NOMO-1 treated with DMSO at 0.1 percent for 48 hours (cell line): ENCODE data around the gene ATP6V0E1.

Experiments used
- DNase-seq: peaks from one replicate; lab custom pipeline; 2025; ENCODE audit not compliant: unreplicated experiment; lab: John Stamatoyannopoulos, UW

The ATP6V0E1 gene

DNA sequence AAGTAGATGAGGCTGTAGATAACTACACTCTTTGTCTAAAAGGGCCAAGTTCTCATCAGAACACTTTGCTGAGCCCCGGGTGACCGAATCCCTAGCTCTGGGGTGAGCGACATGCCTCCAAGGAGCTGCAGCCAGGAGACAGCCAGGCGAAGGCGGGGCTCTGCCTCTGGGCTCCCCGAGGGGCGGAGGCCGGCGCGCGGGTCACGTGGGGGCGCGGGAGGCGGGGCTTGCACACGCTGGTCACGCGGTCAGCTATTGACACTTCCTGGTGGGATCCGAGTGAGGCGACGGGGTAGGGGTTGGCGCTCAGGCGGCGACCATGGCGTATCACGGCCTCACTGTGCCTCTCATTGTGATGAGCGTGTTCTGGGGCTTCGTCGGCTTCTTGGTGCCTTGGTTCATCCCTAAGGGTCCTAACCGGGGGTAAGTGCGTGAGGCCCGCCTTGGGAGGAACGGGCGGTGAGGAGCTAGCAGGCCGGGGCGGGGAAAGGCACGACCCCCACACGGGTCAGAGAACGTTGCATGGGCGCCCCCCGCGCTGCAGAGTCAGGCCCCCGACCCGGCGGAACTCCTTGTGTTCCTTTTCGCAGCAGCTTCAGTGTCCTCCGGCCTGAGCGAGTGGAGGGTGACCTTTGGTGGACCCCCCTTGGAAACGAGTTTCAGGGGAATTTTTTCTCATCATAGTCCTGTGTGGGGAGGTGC lies at the start of gene ATP6V0E1:
ATP6V0E1 (plus strand) TSS at position 230 of the 702 bp plus-strand sequence; CDS start at position 320, 90 bp downstream.
- peak; percentile 83 for DNase-seq

- no peak for DNase-seq
These were observed 48.5 kb upstream of the ATP6V0E1 start for GRCh38 chr5:172935096-172935495.

DNA sequence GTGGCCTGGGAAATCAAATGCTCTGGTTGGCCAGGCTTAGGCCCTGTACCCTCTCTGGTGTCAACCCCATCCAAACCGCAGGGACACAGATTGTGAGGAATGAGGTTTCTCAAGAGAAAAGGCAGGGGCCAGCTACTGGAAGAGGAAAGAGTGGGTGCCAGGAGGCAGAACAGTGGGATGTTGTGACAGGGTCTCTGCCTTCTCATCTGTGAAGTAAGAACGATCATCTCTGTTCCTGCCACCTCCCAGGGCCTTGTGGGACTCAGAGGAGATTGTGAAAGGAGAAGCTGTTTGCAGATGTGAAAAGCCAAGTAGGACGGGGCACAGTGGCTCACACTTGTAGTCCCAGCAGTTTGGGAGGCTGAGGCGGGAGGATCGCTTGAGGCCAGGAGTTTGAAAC lies 47.2 kb upstream of the ATP6V0E1 start:
- no peak for DNase-seq

DNA sequence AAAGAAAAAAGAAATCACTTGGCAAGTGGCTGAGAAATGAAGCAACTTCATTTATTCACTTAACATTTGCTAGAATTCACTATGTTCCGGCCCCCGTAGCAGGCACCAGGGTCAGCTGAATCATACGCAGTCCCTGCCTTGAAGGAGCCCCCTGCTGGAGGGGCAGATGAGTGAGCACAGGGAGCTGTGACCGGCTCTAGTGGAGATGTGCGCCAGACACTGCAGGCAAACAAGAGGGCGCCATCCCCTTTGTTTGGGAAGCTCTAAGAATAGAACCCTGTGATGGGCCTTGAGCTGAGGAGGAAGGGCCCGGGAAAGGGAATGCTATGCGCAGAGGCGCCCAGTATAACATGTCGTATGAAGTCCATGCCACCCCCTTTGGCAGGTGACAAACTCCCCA lies 44.5 kb upstream of the ATP6V0E1 start:
- no peak for DNase-seq

- DNase-seq, result no peak
These were observed 43.8 kb upstream of the ATP6V0E1 start for GRCh38 chr5:172939611-172940267.

- no peak for DNase-seq
These were observed 43.1 kb upstream of the ATP6V0E1 start for GRCh38 chr5:172940268-172941066.

DNA sequence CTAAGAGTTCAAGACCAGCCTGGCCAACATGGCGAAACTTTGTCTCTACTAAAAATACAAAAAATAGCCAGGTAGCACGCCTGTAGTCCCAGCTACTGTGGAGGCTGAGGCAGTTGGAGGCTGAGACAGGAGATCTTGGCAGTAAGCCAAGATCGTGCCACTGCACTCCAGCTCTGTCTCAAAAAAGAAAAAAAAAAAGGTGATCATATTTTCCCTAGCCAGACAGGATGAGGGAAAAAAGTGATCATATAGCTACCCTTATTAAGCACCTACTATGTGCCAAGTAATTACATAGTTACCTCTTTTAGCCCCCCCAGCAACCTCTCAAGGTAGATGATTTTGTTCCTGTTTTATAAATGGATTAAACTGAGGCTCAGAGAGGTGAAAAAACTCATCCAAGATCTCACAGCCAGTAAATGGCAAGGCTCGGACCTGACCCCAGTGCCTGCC lies 42.5 kb upstream of the ATP6V0E1 start:
- no peak for DNase-seq

GRCh38 chr5:172942556-172942955 lies 41.0 kb upstream of the ATP6V0E1 start:
- no peak for DNase-seq

DNA sequence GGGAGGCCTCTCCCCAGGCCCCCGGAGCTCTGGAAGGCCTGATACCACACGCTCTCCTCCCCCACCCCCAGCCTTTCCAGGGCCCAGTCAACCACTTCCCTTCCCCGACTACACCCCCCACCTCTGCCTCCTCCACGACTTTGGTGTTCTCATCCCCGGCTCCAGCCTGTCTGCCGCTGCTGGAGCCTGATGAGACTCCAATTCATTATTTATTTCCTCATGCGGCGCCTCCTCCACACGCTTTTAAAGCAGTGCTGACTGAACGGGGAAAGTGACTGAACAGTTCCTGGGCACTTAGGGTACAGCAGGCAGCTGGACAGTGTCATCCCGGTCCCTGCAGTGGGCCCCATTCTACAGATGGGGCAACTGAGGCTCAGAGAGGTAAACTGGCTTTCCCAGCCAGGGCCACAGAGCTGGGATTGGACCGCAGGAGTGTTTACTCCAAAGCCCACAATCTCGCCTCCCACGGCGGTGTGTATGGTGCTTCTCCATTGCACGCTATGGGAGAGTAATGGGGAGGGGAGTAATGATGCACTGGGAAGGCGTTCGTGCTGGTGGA lies 40.2 kb upstream of the ATP6V0E1 start:
- no peak for DNase-seq

- no peak for DNase-seq
These were observed 39.7 kb upstream of the ATP6V0E1 start for GRCh38 chr5:172943906-172944305.

- no peak for DNase-seq
These were observed 38.8 kb upstream of the ATP6V0E1 start for GRCh38 chr5:172944741-172945140.

GRCh38 chr5:172945151-172945550 lies 38.4 kb upstream of the ATP6V0E1 start:
- DNase-seq, result no peak

GRCh38 chr5:172946146-172946545 lies 37.4 kb upstream of the ATP6V0E1 start:
- no peak for DNase-seq

GRCh38 chr5:172949426-172949825 lies 34.1 kb upstream of the ATP6V0E1 start:
- no peak for DNase-seq

GRCh38 chr5:172950176-172950965 lies 33.2 kb upstream of the ATP6V0E1 start:
- DNase-seq, result no peak

DNA sequence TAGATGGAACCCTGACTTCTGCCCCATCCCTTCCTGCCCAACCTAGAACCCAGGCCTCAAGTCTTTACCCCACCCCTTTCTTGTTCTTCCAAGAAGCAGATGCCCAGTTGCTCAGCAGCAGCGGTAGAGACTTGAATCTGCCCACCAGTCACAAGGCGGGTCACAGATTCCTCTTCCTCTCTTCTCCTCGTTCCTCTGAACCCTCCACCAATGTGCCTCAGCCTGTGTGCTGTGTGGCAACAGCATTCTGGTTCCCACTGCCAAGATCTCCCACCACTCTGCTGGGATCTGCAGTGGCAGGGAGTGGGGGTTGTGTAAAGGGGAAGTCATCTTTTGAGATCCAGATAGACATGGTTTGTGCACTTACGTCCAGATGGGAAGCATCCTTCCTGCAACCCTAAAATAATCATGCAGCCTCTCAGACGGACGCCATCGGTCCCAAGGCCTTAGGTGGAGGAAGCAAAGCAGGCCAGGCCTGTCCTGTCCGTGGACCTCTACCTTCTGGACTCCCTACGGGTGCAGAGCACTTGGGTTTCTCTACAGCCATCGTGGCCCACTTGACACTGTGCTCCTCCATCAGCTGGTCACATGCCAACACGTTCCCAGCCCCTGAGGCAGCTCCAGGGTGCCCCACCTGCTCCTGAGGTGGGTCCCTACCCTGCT lies 32.1 kb upstream of the ATP6V0E1 start:
- DNase-seq, result no peak

DNA sequence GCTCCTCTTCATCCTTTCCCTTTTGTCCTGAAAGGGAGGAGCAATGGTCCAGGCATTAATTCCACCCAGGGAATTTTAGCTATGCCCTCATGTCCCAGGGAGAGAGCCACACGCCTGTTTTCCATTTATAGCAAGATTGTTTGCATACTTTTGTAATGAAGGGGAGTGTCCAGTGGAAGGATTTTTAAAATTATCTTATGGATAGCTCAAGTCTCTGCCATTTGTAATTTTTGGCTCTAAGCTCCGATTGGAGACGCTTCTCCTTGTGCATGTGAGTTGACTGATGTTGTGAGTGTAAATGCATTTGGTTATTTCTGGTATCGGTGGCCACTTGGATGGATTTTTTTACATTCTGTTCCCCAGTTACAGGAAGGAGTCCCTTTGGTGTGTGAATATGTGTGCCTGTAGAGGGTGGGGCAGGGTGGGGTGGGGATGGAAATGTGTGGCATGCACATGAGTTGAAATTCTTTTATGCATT lies 31.5 kb upstream of the ATP6V0E1 start:
- DNase-seq, result no peak

DNA sequence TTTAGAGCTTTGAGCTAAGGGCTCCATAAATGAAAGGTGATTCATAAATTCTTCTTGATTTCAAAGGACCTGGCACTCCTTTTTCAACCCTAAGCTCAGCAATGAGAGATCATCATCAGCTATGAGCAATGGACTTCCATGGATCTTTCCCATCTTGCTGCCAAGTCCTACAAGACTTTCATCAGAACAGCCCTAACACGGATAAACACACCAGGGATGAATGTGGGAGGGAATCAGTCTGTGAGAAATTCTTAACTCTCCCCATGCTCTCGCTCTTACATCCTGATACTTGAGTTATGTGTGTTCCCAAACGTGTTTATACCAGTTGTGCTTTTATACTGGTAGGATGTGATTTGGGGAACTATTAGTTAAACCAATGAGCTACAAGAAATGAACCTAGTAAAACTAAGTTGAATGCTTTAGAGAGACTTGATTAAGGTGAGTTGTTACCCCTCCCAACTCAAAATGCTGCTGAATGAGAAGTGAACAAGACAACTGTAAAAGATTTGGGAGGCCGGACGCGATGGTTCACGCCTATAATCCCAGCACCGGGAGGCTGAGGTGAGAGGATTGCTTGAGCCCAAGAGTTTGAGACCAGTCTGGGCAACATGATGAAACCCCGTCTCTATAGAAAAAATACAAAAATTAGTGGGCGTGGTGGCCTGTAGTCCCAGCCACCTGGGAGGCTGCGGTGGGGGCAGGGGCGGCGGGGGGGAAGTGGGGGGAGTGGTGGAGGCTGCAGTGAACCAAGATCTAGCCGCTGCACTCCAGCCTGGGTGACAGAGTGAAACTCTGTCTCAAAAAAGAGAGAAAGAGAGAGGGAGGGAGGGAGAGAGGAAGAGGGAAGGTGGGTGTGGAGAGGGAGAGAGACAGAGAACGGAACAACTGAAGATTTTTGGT lies 29.5 kb upstream of the ATP6V0E1 start:
- DNase-seq, result no peak

GRCh38 chr5:172954751-172955159 lies 28.8 kb upstream of the ATP6V0E1 start:
- DNase-seq, result no peak
